HEK293T (cell line): ENCODE measurements around the gene CHD2.

Source experiments
- CTCF ChIA-PET: fragments of 350-600 bp; formaldehyde crosslinking; extraction: SDS; loops from one replicate; lab custom pipeline; 2021; ENCODE audit warnings: antibody characterized with exemption, inconsistent platforms; lab: Yijun Ruan, JAX
- POLR2A ChIA-PET: fragments of 350-600 bp; formaldehyde crosslinking; extraction: SDS; loops from one replicate; lab custom pipeline; 2020; ENCODE audit warnings: antibody characterized with exemption, inconsistent platforms; lab: Yijun Ruan, JAX
- DNase-seq: peaks from one replicate; pipeline ENCODE4 v3.0.0; 2012; ENCODE audit warnings: mixed read lengths; ENCODE audit errors: extremely low spot score
- ARNT ChIP-seq: fragments of 450-650 bp; IDR thresholded peaks from 2 replicates; pipeline ENCODE4 v1.6.1; 2017; ENCODE audit warnings: mild to moderate bottlenecking
- BHLHE40 ChIP-seq: fragments of 450-650 bp; IDR thresholded peaks from 2 replicates; pipeline ENCODE4 v1.6.1; 2016; ENCODE audit warnings: mild to moderate bottlenecking, moderate library complexity, borderline replicate concordance
- CTBP1 ChIP-seq: fragments of 450-650 bp; IDR thresholded peaks from 2 replicates; pipeline ENCODE4 v1.6.1; 2016; ENCODE audit warnings: borderline replicate concordance
- ELF4 ChIP-seq: fragments of 450-650 bp; IDR thresholded peaks from 2 replicates; pipeline ENCODE4 v1.6.1; 2017; ENCODE audit warnings: antibody characterized with exemption
- FOXA1 ChIP-seq: fragments of 450-650 bp; IDR thresholded peaks from 2 replicates; pipeline ENCODE4 v1.6.1; 2016; ENCODE audit warnings: mild to moderate bottlenecking
- FOXK2 ChIP-seq: fragments of 450-650 bp; IDR thresholded peaks from 2 replicates; pipeline ENCODE4 v1.6.1; 2016; ENCODE audit warnings: mild to moderate bottlenecking
- FOXM1 ChIP-seq: fragments of 450-650 bp; IDR thresholded peaks from 2 replicates; pipeline ENCODE4 v1.6.1; 2017; ENCODE audit warnings: mild to moderate bottlenecking, borderline replicate concordance
- HDGF ChIP-seq: fragments of 450-650 bp; IDR thresholded peaks from 2 replicates; pipeline ENCODE4 v1.6.1; 2017; ENCODE audit warnings: antibody characterized with exemption, borderline replicate concordance
- L3MBTL2 ChIP-seq: fragments of 450-650 bp; conservative IDR thresholded peaks from 2 replicates; pipeline ENCODE4 v1.6.1; 2016; ENCODE audit warnings: mild to moderate bottlenecking
- LEF1 ChIP-seq: fragments of 450-650 bp; IDR thresholded peaks from 2 replicates; pipeline ENCODE4 v1.6.1; 2017; ENCODE audit warnings: mild to moderate bottlenecking, borderline replicate concordance
- NFRKB ChIP-seq: fragments of 450-650 bp; IDR thresholded peaks from 2 replicates; pipeline ENCODE4 v1.6.1; 2016; ENCODE audit warnings: mild to moderate bottlenecking, moderate library complexity
- PKNOX1 ChIP-seq: fragments of 450-650 bp; IDR thresholded peaks from 2 replicates; pipeline ENCODE4 v1.6.1; 2016
- SP1 ChIP-seq: fragments of 450-650 bp; IDR thresholded peaks from 2 replicates; pipeline ENCODE4 v1.6.1; 2017
- SUZ12 ChIP-seq: fragments of 450-650 bp; IDR thresholded peaks from 2 replicates; pipeline ENCODE4 v1.6.1; 2016; ENCODE audit warnings: mild to moderate bottlenecking
- TARDBP ChIP-seq: fragments of 450-650 bp; IDR thresholded peaks from 2 replicates; pipeline ENCODE4 v1.6.1; 2016
- ZNF384 ChIP-seq: fragments of 450-650 bp; IDR thresholded peaks from 2 replicates; pipeline ENCODE4 v1.6.1; 2016

CHD2 gene

GRCh38 chr15:92953566-92953965, 53.4 kb downstream of the CHD2 start:
- no peak for DNase-seq
- CTCF ChIA-PET = interaction anchor here (0.9 to 1.0 kb wide), 2 partner anchors 16 to 165 kb away, joined by 3 read pairs; no protein-coding TSS in a partner anchor
- POLR2A ChIA-PET = no interaction called here
- no peak for TF ChIP-seq SUZ12
- no peak for TF ChIP-seq TARDBP
- no peak for TF ChIP-seq BHLHE40
- no peak for TF ChIP-seq PKNOX1
- TF ChIP-seq CTBP1 = no peak
- no peak for TF ChIP-seq FOXA1
- TF ChIP-seq L3MBTL2 = no peak
- no peak for TF ChIP-seq HDGF
- no peak for TF ChIP-seq FOXM1
- no peak for TF ChIP-seq ELF4
- no peak for TF ChIP-seq FOXK2
- TF ChIP-seq NFRKB = no peak

- CTCF ChIA-PET = interaction anchor here (0.9 to 1.1 kb wide), 3 partner anchors 16 to 166 kb away, joined by 3 to 5 read pairs (median 3); no protein-coding TSS in a partner anchor
- POLR2A ChIA-PET = no interaction called here
- TF ChIP-seq L3MBTL2 (no peak), SUZ12 (no peak), SP1 (no peak), ZNF384 (no peak), CTBP1 (no peak), FOXM1 (no peak), BHLHE40 (no peak), TARDBP (no peak), FOXK2 (no peak), NFRKB (no peak), ARNT (no peak), ELF4 (no peak), FOXA1 (no peak), HDGF (no peak), PKNOX1 (no peak), LEF1 (no peak)
- no peak for DNase-seq
These were observed 53.9 kb downstream of the CHD2 start for GRCh38 chr15:92954002-92954401.

- CTCF ChIA-PET = interaction anchor here (0.9 to 1.1 kb wide), 3 partner anchors 15 to 166 kb away, joined by 3 to 5 read pairs (median 3); no protein-coding TSS in a partner anchor
- POLR2A ChIA-PET = no interaction called here
- TF ChIP-seq FOXA1 (no peak), SUZ12 (no peak), LEF1 (no peak), ZNF384 (no peak), L3MBTL2 (no peak), CTBP1 (no peak), PKNOX1 (no peak), SP1 (no peak), HDGF (no peak), ARNT (no peak), ELF4 (no peak), BHLHE40 (no peak), FOXM1 (no peak), TARDBP (no peak), FOXK2 (no peak), NFRKB (no peak)
- DNase-seq = peak; percentile 30
These were observed 54.5 kb downstream of the CHD2 start for GRCh38 chr15:92954578-92954977.

DNA sequence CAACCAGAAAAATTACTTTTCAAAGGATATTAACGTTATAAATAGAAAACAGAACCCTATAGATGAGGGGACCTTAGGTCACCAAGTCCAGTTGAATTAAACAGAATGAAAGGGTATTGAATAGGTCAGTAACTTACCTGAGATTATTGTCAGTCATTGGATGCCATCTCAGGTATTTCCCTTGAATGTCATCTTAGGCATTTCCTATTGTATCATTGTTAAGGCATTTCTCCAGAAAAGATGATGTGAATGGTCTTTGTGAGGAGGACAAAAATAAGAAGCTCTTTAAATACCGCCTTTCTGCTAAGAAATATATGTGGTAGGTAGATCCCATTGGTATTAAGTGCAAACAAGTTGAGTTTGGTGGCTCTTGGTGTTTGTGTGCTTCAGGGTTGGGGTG, 55.6 kb downstream of the CHD2 start:
- ChIA-PET POLR2A (no interaction called here), CTCF (interaction anchor here (1.1 kb wide), 1 partner anchor 35 kb away, joined by 5 read pairs; no protein-coding TSS in a partner anchor)
- DNase-seq = no peak
- TF ChIP-seq ARNT = no peak
- no peak for TF ChIP-seq FOXM1
- TF ChIP-seq PKNOX1 = no peak
- no peak for TF ChIP-seq SUZ12
- TF ChIP-seq FOXA1 = no peak
- no peak for TF ChIP-seq SP1
- no peak for TF ChIP-seq BHLHE40

GRCh38 chr15:92958105-92958504, 58.0 kb downstream of the CHD2 start:
- DNase-seq = no peak
- CTCF ChIA-PET = no interaction called here
- POLR2A ChIA-PET = no interaction called here
- TF ChIP-seq BHLHE40 = no peak
- TF ChIP-seq FOXM1 = no peak
- TF ChIP-seq ZNF384 = no peak
- no peak for TF ChIP-seq CTBP1
- no peak for TF ChIP-seq LEF1
- no peak for TF ChIP-seq PKNOX1
- no peak for TF ChIP-seq L3MBTL2
- no peak for TF ChIP-seq FOXA1
- TF ChIP-seq FOXK2 = no peak
- no peak for TF ChIP-seq ELF4
- no peak for TF ChIP-seq NFRKB
- TF ChIP-seq SUZ12 = no peak
- no peak for TF ChIP-seq ARNT
- no peak for TF ChIP-seq SP1
- TF ChIP-seq TARDBP = no peak
- TF ChIP-seq HDGF = no peak
